ENCODE measurements around the gene FLT4. TPM values are rescaled to one million over a fixed set of nuclear protein-coding genes. Genes with fewer than 3 reads are reported as not detected.

Gene FLT4
- total RNA-seq, 2 donors from 2014 or later, result 6.9 to 7.9 TPM

GRCh38 chr5:180627386-180628120 is 21.8 kb downstream of the FLT4 start:
- no peak overlapping the region for H3K4me3 Mint-ChIP-seq
- peaks cover 2% of the 10 kb centered on the region for H3K27me3 Mint-ChIP-seq (ENCODE audit: insufficient read depth)
- no peaks in the 10 kb centered on the region for H3K9me3 Mint-ChIP-seq
- WGBS, 2 experiments (ENCODE audit: insufficient coverage in 1 of 2, insufficient read length in 1 of 2), result 91 to 93% methylated on average over 9 to 12 of the region's 12 CpGs
- Histone ChIP-seq H3K4me1 (ENCODE audit: control insufficient read depth, insufficient read depth, low read length) (no peaks in the 10 kb centered on the region), H3K27ac (ENCODE audit: low read depth, low read length) (no peak overlapping the region), H3K36me3 (ENCODE audit: control insufficient read depth, insufficient read depth, low read length) (no peaks in the 10 kb centered on the region), H3K9me3 (ENCODE audit: control insufficient read depth, low read length) (no peaks in the 10 kb centered on the region), H3K4me3 (ENCODE audit: low read length) (no peak overlapping the region), H3K27me3 (ENCODE audit: control insufficient read depth, insufficient read depth, low read length, poor library complexity, severe bottlenecking) (no peaks in the 10 kb centered on the region), H3K9ac (ENCODE audit: extremely low read depth, low read length, poor library complexity, severe bottlenecking) (no peak overlapping the region)
- TF ChIP-seq, protein P1, sequence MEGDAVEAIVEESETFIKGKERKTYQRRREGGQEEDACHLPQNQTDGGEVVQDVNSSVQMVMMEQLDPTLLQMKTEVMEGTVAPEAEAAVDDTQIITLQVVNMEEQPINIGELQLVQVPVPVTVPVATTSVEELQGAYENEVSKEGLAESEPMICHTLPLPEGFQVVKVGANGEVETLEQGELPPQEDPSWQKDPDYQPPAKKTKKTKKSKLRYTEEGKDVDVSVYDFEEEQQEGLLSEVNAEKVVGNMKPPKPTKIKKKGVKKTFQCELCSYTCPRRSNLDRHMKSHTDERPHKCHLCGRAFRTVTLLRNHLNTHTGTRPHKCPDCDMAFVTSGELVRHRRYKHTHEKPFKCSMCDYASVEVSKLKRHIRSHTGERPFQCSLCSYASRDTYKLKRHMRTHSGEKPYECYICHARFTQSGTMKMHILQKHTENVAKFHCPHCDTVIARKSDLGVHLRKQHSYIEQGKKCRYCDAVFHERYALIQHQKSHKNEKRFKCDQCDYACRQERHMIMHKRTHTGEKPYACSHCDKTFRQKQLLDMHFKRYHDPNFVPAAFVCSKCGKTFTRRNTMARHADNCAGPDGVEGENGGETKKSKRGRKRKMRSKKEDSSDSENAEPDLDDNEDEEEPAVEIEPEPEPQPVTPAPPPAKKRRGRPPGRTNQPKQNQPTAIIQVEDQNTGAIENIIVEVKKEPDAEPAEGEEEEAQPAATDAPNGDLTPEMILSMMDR (conservative IDR thresholded peaks at IDR 0.05), result no peak
- no peak overlapping the region for H3K27ac Mint-ChIP-seq
- no peak for DNase-seq
- H3K4me1 Mint-ChIP-seq, result no peaks in the 10 kb centered on the region
- H3K36me3 Mint-ChIP-seq (ENCODE audit: low read depth), result no peaks in the 10 kb centered on the region

- Mint-ChIP-seq H3K4me1 (no peaks in the 10 kb centered on the region), H3K27ac (no peak overlapping the region), H3K27me3 (ENCODE audit: insufficient read depth) (peaks cover 5% of the 10 kb centered on the region), H3K4me3 (no peak overlapping the region), H3K9me3 (no peaks in the 10 kb centered on the region), H3K36me3 (ENCODE audit: low read depth) (no peaks in the 10 kb centered on the region)
- Histone ChIP-seq H3K4me3 (ENCODE audit: low read length) (no peak overlapping the region), H3K9ac (ENCODE audit: extremely low read depth, low read length, poor library complexity, severe bottlenecking) (no peak overlapping the region), H3K27me3 (ENCODE audit: control insufficient read depth, insufficient read depth, low read length, poor library complexity, severe bottlenecking) (no peaks in the 10 kb centered on the region), H3K4me1 (ENCODE audit: control insufficient read depth, insufficient read depth, low read length) (no peaks in the 10 kb centered on the region), H3K36me3 (ENCODE audit: control insufficient read depth, insufficient read depth, low read length) (no peaks in the 10 kb centered on the region), H3K9me3 (ENCODE audit: control insufficient read depth, low read length) (no peaks in the 10 kb centered on the region), H3K27ac (ENCODE audit: low read depth, low read length) (no peak overlapping the region)
- 86 to 89% methylated on average over 14 to 15 of the region's 15 CpGs for whole genome bisulfite sequencing, 2 experiments (ENCODE audit: insufficient coverage in 1 of 2, insufficient read length in 1 of 2)
- no peak for DNase-seq
- TF ChIP-seq, protein P1 (conservative IDR thresholded peaks at IDR 0.05), result no peak
Measured at GRCh38 chr5:180626661-180627385, 22.6 kb downstream of the FLT4 start.

GRCh38 chr5:180625791-180626660 is 23.4 kb downstream of the FLT4 start:
- no peak overlapping the region for H3K27ac ChIP-seq (ENCODE audit: low read depth, low read length)
- H3K4me3 Mint-ChIP-seq, result no peak overlapping the region
- TF ChIP-seq, protein P1 (conservative IDR thresholded peaks at IDR 0.05), result no peak
- no peaks in the 10 kb centered on the region for H3K9me3 Mint-ChIP-seq
- H3K36me3 Mint-ChIP-seq (ENCODE audit: low read depth), result no peaks in the 10 kb centered on the region
- H3K9ac ChIP-seq (ENCODE audit: extremely low read depth, low read length, poor library complexity, severe bottlenecking), result no peak overlapping the region
- no peaks in the 10 kb centered on the region for H3K9me3 ChIP-seq (ENCODE audit: control insufficient read depth, low read length)
- no peaks in the 10 kb centered on the region for H3K4me1 Mint-ChIP-seq
- H3K27me3 Mint-ChIP-seq (ENCODE audit: insufficient read depth), result peaks cover 5% of the 10 kb centered on the region
- H3K27ac Mint-ChIP-seq, result no peak overlapping the region
- no peaks in the 10 kb centered on the region for H3K36me3 ChIP-seq (ENCODE audit: control insufficient read depth, insufficient read depth, low read length)
- H3K4me1 ChIP-seq (ENCODE audit: control insufficient read depth, insufficient read depth, low read length), result no peaks in the 10 kb centered on the region
- DNase-seq, result no peak
- no peak overlapping the region for H3K4me3 ChIP-seq (ENCODE audit: low read length)
- WGBS, 2 experiments (ENCODE audit: insufficient coverage in 1 of 2, insufficient read length in 1 of 2), result 91 to 99% methylated on average over 14 to 25 of the region's 25 CpGs
- H3K27me3 ChIP-seq (ENCODE audit: control insufficient read depth, insufficient read depth, low read length, poor library complexity, severe bottlenecking), result no peaks in the 10 kb centered on the region
